ENCODE data around the gene NEB. TPM values are rescaled to one million over a fixed set of nuclear protein-coding genes. Genes with fewer than 3 reads are reported as not detected.
"Not testable (repeated sequence)": the region's sequence is repeated elsewhere in the genome, so short reads cannot be mapped to it uniquely, and the experiment has no call there.

The NEB gene
- total RNA-seq, 1 donor from 2014 or later = 2.2 TPM

- DNase-seq (ENCODE audit: low spot score) = no peak
- intact Hi-C loops (cut with DNase I) = no loop called here
- ATAC-seq = no peak
Measured at GRCh38 chr2:151718796-151719195, 15.5 kb downstream of the NEB start.

DNA sequence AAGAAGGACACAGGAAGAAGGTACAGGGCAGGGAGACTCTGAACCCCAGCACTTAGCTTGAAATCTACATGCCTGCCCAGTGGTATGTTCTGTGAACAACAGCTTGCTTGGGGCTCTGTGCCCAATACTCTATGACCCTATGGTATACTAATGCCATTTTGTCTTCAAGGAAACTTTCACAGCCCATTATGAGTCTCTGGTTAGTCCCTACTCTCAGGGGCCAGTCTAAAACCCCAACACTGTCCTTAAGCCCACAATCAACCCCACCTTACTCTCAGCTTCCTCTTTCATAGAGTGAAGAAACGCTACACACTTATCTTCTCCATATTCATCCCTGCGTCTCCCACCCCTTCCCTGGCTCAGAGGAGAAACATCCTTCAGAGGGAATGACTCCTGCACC lies 16.0 kb downstream of the NEB start:
- DNase-seq (ENCODE audit: low spot score) = no peak
- intact Hi-C loops (cut with DNase I) = no loop called here
- ATAC-seq = no peak

DNA sequence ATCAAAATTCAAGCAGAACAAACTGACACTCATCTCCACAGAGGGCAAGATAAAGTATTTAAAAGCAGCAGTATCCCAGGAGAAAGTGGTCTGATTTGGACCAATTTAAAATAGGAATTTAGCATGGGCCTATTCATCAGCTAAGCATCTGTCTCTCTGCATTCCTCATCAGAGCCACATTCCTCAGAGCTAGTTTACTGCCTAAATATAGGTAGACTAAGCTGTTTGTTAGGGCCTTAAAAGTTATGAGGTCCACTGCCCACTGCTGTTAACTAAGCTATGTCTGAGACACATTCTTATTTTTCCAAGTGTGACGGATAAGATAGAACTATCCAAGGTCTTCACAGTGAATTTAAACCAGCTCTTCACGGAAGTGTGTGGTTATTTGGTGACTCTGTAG lies 17.6 kb downstream of the NEB start:
- DNase-seq (ENCODE audit: low spot score) = no peak
- intact Hi-C loops (cut with DNase I) = no loop called here
- no peak for ATAC-seq

DNA sequence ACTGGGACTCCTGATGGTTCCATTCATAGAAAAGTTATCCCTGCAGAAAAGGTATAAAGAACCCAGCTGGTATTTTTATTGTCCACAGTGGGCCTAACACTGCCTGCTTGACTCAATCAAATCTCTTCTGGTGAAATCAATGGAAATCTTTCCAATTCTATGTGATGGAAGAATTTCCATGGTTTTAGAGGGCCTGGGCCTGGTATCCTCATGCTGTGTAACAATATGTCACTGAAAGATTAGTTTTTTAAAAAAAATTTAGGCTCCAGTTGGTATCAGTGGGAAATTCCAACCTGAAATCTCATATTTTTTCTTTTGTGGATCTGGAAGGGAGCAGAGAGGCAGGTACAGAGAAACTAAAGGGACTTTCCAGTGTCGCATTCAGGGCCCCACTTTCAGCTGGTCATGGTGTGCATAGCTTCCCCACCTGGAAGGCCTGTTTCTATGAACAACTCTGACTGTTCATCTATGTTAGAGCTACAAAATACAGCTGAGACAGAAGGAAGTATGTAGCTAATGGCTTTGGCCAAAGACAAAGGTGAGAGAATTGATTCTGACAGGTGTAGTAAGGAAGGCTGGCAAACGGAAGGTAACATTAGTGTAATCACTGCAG lies 20.9 kb downstream of the NEB start:
- no peak for ATAC-seq
- no peak for DNase-seq (ENCODE audit: low spot score)
- intact Hi-C loops (cut with DNase I) = no loop called here

DNA sequence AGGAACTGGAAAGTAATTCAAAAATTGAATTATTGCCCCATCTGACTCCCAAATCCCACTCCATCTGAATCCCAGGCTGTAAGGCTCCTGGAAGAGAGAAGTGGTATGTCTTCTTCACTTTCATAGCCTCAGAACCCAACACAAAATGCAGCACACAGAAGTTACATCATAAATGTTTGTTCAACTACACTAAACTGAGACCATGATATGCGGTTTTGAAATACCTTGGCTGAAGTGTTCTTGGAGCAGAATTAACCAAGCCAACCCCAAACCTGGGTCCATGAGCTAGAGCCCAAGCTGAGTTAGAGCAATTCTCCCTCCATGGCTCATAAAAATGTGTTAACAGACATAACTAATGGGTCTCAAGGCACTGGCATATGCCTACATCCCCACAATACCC lies 23.3 kb downstream of the NEB start:
- no peak for ATAC-seq
- DNase-seq (ENCODE audit: low spot score) = no peak
- intact Hi-C loops (cut with DNase I) = no loop called here

DNA sequence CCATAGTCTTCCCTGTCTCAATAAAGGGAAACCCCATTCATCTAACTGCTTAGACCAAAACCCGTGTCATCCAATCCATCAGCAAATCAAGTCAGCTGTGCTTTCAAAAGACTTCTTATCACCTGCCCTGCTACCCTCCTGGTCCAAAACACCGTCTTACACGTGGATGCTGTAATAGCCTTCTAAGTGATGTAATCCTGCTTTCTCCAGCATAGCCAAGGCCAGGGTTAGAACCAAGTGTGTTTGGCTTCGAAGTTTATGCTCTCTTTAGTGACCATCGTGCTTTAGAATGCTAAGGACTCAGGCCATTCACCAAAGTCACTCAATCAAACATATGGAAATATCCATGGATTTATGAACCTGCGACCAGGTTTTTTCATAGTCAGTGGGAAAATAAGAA lies 25.5 kb downstream of the NEB start:
- ATAC-seq = no peak
- intact Hi-C loops (cut with DNase I) = no loop called here
- no peak for DNase-seq (ENCODE audit: low spot score)

DNA sequence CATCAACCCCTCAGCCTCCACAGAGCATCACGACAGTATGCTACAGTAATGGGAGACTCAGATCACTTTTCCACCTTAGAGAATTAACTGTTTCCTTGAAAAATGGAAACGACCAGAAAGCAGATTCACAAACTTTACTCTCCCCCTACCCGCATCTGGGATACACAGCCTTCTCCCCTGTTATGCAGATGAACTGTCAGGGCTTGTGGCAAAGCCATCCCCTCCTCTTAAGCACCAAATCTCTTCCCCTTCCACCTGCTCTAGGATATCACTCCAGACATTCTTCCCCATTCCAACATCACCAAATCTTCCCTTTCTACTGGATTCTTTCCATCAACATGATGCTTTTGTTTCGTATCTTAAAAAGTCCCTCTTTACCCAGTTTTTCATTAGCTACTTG lies 26.4 kb downstream of the NEB start:
- intact Hi-C loops (cut with DNase I) = no loop called here
- DNase-seq (ENCODE audit: low spot score) (no peak), ATAC-seq (no peak)

GRCh38 chr2:151704480-151704961 lies 29.8 kb downstream of the NEB start:
- DNase-seq (ENCODE audit: low spot score); ATAC-seq; intact Hi-C loops (cut with DNase I): not testable (repeated sequence)

- ATAC-seq; intact Hi-C loops (cut with DNase I); DNase-seq (ENCODE audit: low spot score): not testable (repeated sequence)
Measured at GRCh38 chr2:151698134-151698533, 36.1 kb downstream of the NEB start.

DNA sequence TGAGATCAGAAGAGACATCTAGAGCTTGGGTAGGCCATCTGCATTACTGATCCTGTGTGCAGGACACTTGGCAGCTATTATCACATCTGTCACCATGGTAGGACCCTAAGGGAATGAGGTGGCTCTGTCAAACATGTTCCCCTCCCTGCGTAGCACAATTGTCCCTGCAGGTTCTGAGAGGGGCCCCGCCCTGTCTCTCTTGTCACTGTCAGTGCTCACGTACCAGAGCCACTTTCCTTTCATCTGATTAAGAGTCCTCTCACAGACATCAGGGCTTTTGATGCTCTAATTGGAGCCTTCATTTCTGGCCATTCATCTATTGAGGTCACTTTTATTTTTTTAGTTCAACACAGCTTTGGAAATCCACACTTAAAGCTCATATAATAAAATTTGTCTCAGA lies 38.5 kb downstream of the NEB start:
- ATAC-seq (no peak), DNase-seq (ENCODE audit: low spot score) (no peak)
- intact Hi-C loops (cut with DNase I) = no loop called here

DNA sequence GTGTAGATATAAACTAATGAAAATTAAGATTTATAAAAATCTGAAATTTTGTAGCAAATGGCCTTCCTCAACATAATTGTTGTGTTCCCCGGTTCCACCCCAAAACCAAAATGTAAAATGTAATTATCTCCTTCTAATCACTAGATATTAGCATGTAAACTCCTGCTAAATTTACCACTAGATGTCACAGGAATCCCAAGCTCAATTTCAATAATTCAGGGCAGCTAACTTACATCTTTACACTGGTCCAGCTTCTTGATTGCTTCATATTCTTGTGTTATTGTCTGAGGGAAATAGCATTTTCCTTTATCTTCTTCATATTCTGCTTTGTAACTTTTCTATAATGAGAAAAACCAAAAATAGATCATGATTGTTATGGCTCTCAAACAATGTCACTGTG lies 42.6 kb downstream of the NEB start:
- intact Hi-C loops (cut with DNase I) = no loop called here
- ATAC-seq = no peak
- no peak for DNase-seq (ENCODE audit: low spot score)

GRCh38 chr2:151688719-151689118 lies 45.6 kb downstream of the NEB start:
- DNase-seq (ENCODE audit: low spot score) = no peak
- intact Hi-C loops (cut with DNase I) = no loop called here
- ATAC-seq = no peak

DNA sequence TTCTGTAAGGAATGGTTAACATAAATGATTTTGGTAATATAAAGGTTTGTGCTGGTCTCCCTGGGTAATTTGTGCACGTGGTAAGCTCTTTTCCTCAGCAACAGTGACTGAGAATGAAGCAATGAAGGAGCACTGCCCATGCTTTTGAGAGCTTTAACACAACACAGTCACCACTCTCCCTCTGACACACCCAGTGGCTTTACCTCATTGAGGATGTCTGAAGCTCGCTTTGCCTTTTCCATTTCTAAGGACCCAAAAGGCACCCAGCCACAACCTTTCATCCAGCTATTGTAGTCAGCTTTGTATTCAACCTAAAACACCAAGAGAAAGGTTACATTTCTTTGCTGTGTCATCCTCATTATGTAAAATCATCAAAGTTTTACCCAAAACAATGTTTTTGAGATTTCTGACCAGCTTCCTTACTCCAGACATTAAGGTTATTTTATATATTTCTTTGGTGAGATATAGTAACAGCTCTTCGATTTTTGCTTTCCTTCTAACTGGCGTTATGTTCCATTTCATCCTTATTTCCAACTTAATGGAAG lies 51.7 kb downstream of the NEB start:
- intact Hi-C loops (cut with DNase I) = no loop called here
- ATAC-seq (no peak), DNase-seq (ENCODE audit: low spot score) (no peak)

DNA sequence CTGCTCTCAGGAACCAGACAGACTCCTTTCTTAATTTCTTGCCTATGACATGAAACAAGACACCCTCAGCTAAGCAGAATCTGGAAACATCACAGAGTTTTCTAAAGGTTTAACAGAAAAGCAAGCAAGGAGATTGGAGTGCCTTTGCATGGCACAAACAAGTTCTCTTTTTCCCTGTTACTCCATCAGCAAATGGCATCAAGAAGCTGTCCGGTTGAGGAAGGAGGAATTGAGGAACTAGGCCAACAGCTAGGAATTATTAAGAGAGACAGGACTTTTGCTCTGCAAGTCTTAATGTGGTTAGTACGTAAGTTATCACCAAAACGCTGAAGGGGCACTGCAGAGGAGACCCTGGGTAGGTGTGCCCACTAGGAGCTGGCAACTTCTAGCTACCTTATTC lies 53.2 kb downstream of the NEB start:
- ATAC-seq = no peak
- intact Hi-C loops (cut with DNase I) = no loop called here
- no peak for DNase-seq (ENCODE audit: low spot score)

- no peak for DNase-seq (ENCODE audit: low spot score)
- no peak for ATAC-seq
- intact Hi-C loops (cut with DNase I) = no loop called here
Measured at GRCh38 chr2:151679994-151680393, 54.3 kb downstream of the NEB start.

DNA sequence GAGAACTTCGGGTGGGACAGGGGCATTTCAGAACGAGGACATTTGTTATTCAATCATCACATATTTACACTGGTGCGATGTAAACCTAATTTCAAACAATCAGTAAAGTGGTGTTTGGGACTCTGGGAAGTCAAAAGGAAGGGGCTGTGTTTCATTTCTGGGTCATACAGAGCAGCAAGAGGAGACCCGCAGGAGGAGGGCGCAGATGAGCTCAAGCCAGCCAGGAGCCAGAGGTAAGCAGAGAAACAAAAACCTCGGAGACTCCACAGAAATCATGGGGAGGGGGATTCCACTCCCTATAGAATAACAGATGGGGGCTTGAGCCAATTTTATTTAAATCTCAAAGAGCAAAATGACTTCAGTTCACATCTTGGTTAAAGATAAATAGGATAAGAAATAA lies 55.4 kb downstream of the NEB start:
- DNase-seq (ENCODE audit: low spot score) (no peak), ATAC-seq (no peak)
- intact Hi-C loops (cut with DNase I) = no loop called here

DNA sequence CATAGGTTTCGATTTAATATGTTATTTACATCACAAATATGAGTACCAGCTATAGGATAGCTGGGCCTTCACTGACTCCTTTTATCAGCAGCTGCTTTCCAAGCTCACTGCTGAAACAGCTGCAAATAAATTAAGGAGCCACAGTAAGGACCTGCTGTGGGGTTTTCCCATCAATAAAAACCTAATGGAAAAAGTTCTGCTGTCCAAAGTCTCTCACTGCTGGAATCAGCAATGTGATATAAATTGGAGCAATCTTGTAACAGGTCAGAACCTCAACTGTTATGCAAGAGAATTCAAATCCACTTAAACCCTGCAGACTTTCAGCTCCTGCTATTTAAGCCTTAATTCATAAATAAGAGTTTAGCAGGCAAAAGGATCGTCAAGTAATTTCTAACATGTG lies 61.3 kb downstream of the NEB start:
- no peak for DNase-seq (ENCODE audit: low spot score)
- no peak for ATAC-seq
- intact Hi-C loops (cut with DNase I) = no loop called here

- intact Hi-C loops (cut with DNase I) = no loop called here
- ATAC-seq (no peak), DNase-seq (ENCODE audit: low spot score) (no peak)
Measured at GRCh38 chr2:151672277-151672676, 62.0 kb downstream of the NEB start.

DNA sequence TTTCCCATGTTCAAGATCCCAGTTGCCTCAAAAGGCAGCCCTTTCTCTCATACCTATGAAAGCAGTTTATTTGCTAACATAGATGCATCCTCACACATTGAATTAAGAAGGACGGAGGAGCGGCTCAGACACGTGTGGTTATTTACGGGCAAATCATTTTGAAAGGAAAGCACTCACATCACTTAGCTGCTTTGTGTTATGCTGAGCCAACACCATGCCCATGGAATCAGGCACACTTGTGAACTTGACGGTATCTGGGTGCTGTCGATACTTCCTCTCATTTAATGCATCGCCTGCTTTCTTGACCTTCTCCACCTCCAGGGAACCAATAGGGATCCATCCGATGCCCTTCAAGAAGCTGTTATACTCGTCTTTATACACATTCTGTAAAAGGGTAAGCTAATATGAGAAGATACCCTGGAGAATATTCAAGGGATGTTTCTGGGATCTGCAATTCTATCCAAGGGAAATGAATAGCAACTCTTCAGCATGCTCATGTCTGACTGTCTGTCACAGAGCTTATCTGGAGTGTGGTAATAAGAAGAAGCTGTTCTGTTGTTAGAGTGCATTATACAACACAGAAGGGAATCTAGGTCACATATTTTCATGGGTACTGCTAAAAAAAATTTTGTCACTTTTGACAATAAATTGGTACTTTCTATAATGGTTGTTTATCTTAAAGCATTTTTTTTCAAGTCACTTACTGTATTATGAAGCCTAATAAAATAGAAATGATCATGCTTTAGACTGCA lies 63.3 kb downstream of the NEB start:
- DNase-seq (ENCODE audit: low spot score) = no peak
- intact Hi-C loops (cut with DNase I) = no loop called here
- ATAC-seq = no peak

GRCh38 chr2:151670346-151670745 lies 63.9 kb downstream of the NEB start:
- DNase-seq (ENCODE audit: low spot score) = no peak
- intact Hi-C loops (cut with DNase I) = no loop called here
- no peak for ATAC-seq
